Mammary epithelial cell (primary cell): ENCODE results near the gene HKDC1.

Source experiments
- EZH2 ChIP-seq: IDR thresholded peaks from 2 replicates; pipeline ENCODE4 v1.6.1; 2012; ENCODE audit warnings: low read length, inconsistent platforms, borderline replicate concordance
- TF ChIP-seq, protein P1 (sequence below), 2 donors: IDR thresholded peaks in 1 of 2; conservative IDR thresholded peaks in 1 of 2; 2 replicates each; pipeline ENCODE4 v1.5.1; 2011 to 2012; ENCODE audit warnings: inconsistent platforms in 2 of 2, low read length in 2 of 2, mild to moderate bottlenecking in 2 of 2, control low read depth in 1 of 2, low read depth in 1 of 2; ENCODE audit not compliant: insufficient read depth in 1 of 2; ENCODE audit errors: extremely low read depth in 1 of 2

DNA sequence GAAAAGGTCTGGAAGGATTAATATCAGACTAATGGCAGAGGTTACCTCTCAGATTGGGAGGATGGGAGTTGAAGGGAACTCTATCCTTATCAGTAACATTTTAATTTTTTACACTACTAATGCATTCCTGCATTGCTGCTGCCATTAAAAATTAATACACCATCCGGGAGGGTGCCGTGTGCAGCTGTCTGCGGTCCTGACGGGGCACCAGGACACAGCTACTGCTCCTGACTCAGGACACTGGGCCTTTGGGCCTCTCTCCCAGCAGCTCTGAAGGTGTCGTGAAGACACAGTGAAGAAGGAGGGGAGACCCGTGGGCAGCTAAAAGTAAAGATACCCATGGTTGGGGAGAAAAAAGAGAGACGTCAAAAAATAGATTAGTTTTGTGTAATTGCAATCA, 34.7 kb downstream of the HKDC1 start:
- TF ChIP-seq, protein P1, sequence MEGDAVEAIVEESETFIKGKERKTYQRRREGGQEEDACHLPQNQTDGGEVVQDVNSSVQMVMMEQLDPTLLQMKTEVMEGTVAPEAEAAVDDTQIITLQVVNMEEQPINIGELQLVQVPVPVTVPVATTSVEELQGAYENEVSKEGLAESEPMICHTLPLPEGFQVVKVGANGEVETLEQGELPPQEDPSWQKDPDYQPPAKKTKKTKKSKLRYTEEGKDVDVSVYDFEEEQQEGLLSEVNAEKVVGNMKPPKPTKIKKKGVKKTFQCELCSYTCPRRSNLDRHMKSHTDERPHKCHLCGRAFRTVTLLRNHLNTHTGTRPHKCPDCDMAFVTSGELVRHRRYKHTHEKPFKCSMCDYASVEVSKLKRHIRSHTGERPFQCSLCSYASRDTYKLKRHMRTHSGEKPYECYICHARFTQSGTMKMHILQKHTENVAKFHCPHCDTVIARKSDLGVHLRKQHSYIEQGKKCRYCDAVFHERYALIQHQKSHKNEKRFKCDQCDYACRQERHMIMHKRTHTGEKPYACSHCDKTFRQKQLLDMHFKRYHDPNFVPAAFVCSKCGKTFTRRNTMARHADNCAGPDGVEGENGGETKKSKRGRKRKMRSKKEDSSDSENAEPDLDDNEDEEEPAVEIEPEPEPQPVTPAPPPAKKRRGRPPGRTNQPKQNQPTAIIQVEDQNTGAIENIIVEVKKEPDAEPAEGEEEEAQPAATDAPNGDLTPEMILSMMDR (conservative IDR thresholded peaks at IDR 0.05 in 1 of 2, IDR thresholded peaks at IDR 0.05 in 1 of 2; ENCODE audit: extremely low read depth in 1 of 2, insufficient read depth in 1 of 2, low read depth in 1 of 2, low read length in 2 of 2), result no peak
- no peak for TF ChIP-seq EZH2
